ENCODE results near the gene PAXX.

DNA sequence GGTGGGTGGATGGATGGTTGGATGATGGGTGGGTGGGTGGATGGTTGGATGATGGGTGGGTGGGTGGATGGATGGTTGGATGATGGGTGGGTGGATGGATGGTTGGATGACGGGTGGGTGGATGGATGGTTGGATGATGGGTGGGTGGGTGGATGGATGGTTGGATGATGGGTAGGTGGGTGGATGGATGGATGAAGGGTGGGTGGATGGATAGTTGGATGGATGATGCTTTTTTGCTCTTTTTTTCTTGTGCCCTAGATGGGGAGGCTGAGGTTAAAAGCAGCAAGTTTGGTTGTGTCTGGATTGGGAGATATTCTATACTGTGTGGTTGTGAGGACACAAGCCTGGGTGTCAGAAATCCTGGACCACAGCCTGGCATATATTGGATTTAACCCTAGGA, 34.8 kb upstream of the PAXX start:
- TF ChIP-seq, protein P1, sequence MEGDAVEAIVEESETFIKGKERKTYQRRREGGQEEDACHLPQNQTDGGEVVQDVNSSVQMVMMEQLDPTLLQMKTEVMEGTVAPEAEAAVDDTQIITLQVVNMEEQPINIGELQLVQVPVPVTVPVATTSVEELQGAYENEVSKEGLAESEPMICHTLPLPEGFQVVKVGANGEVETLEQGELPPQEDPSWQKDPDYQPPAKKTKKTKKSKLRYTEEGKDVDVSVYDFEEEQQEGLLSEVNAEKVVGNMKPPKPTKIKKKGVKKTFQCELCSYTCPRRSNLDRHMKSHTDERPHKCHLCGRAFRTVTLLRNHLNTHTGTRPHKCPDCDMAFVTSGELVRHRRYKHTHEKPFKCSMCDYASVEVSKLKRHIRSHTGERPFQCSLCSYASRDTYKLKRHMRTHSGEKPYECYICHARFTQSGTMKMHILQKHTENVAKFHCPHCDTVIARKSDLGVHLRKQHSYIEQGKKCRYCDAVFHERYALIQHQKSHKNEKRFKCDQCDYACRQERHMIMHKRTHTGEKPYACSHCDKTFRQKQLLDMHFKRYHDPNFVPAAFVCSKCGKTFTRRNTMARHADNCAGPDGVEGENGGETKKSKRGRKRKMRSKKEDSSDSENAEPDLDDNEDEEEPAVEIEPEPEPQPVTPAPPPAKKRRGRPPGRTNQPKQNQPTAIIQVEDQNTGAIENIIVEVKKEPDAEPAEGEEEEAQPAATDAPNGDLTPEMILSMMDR (IDR thresholded peaks at IDR 0.05), result no peak
- TF ChIP-seq POLR2AphosphoS5 (IDR thresholded peaks at IDR 0.05), result no peak

All from stomach (tissue), 4 donors.